Activated CD4-positive, alpha-beta memory T cell treated with anti-CD3 and anti-CD28 coated beads for 36 hours (primary cell): ENCODE results near the gene SVOP. TPM values are rescaled to one million over a fixed set of nuclear protein-coding genes. Genes with fewer than 3 reads are reported as not detected.
"Not testable (repeated sequence)": the region's sequence is repeated elsewhere in the genome, so short reads cannot be mapped to it uniquely, and the experiment has no call there.

Experiments
- CTCF ChIA-PET: fragments of 350-600 bp; sonication (Branson Sonifier 250); formaldehyde crosslinking; loops from one replicate; lab custom pipeline; 2021; ENCODE audit warnings: antibody characterized with exemption, inconsistent platforms; lab: Charles Lee
- POLR2A ChIA-PET: fragments of 350-600 bp; sonication (Branson Sonifier 250); formaldehyde crosslinking; loops from one replicate; lab custom pipeline; 2021; ENCODE audit warnings: antibody characterized with exemption; lab: Charles Lee
- DNase-seq: peaks from one replicate; pipeline ENCODE4 v3.0.0-alpha.2; 2020
- H3K27ac Mint-ChIP-seq: one replicate; pipeline ENCODE4 v1.8.0; 2021; ENCODE audit warnings: mixed read lengths
- H3K27me3 Mint-ChIP-seq: one replicate; pipeline ENCODE4 v1.8.0; 2021; ENCODE audit warnings: mixed read lengths
- H3K36me3 Mint-ChIP-seq: one replicate; pipeline ENCODE4 v1.8.0; 2021; ENCODE audit warnings: mixed read lengths
- H3K4me1 Mint-ChIP-seq: one replicate; pipeline ENCODE4 v1.8.0; 2021; ENCODE audit warnings: low read depth, mixed read lengths
- H3K4me3 Mint-ChIP-seq: one replicate; pipeline ENCODE4 v1.8.0; 2021; ENCODE audit warnings: mild to moderate bottlenecking, mixed read lengths
- H3K9me3 Mint-ChIP-seq: one replicate; pipeline ENCODE4 v1.8.0; 2021; ENCODE audit warnings: mixed read lengths
- intact Hi-C: fragments of 100-400 bp; cut with micrococcal nuclease; formaldehyde crosslinking; loops from one replicate; pipeline ENCODE4 v1.15.1; 2023
- total RNA-seq, 2 experiments: library from RNA; stranded (reverse); gene quantifications; one replicate each; pipeline ENCODE4 v1.2.3, GENCODE V29; 2021

SVOP gene
- total RNA-seq, 2 experiments from 2014 or later, result not detected

DNA sequence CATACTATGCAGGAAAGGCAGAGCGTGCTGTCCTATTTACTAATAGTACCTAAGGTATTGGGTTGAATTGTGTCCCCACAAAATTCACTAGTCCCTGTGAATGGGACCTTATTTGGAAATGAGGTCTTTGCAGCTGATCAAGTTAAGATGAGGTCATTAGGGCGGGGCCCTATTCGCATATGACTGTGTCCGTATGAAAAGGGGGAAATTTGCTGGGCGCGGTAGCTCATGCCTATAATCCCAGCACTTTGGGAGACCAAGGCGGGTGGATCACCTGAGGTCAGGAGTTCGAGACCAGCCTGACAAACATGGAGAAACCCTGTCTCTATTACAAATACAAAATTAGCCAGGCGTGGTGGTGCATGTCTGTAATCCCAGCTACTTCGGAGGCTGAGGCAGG lies 154.8 kb downstream of the SVOP start:
- H3K27ac Mint-ChIP-seq, H3K4me3 Mint-ChIP-seq, POLR2A ChIA-PET: not testable (repeated sequence)

DNA sequence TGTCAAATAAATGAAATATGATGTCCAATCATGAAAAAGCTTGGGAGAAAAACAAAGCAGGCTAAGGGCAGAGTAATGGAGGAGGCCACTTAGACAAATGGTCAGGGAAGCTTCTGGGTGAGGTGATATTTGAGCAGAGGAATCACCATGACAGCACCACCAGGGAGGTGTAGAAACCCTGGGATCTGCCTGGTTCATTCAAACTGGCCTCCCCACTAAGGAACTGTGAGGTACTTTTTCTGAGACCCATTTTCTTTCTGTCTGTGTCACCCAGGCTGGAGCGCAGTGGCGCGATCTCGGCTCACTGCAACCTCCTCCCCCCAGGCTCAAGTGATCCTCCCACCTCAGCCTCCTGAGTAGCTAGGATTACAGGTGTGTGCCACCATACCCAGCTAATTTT lies 155.7 kb downstream of the SVOP start:
- Mint-ChIP-seq H3K36me3 (no peaks in the 10 kb centered on the region), H3K27ac (no peak overlapping the region), H3K4me3 (no peak overlapping the region), H3K4me1 (no peaks in the 10 kb centered on the region), H3K27me3 (no peaks in the 10 kb centered on the region), H3K9me3 (no peaks in the 10 kb centered on the region)
- ChIA-PET POLR2A (no interaction called here), CTCF (no interaction called here)
- DNase-seq, result no peak
- intact Hi-C loops, result no loop called here

More for the DNA sequence above, 154.8 kb downstream of the SVOP start:
- H3K9me3 Mint-ChIP-seq, CTCF ChIA-PET, H3K27me3 Mint-ChIP-seq, H3K36me3 Mint-ChIP-seq, DNase-seq, intact Hi-C loops, H3K4me1 Mint-ChIP-seq: not testable (repeated sequence)

DNA sequence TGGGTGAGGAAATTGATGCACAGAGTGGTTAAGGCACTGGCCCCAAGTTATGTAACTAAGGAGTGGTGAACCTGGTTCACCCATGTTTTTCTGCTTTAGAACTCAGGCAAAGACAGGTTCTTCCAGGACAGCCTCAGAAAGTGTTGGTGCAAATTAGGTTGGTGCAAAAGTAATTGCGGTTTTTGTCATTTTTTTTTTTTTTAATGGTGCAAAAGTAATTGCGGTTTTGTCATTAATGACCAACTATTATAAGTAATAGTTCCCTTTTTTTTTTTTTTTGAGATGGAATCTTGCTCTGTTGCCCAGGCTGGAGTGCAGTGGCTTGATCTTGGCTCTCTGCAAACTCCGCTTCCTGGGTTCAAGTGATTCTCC lies 158.3 kb downstream of the SVOP start:
- Mint-ChIP-seq H3K36me3 (no peaks in the 10 kb centered on the region), H3K27ac (no peak overlapping the region), H3K9me3 (no peaks in the 10 kb centered on the region), H3K4me3 (no peak overlapping the region), H3K27me3 (peaks cover 2% of the 10 kb centered on the region), H3K4me1 (peaks cover 14% of the 10 kb centered on the region)
- CTCF ChIA-PET, result interaction anchor here (1.2 kb wide), 2 partner anchors 22 to 88 kb away, joined by 3 to 5 read pairs; no protein-coding TSS in a partner anchor
- intact Hi-C loops, result no loop called here
- POLR2A ChIA-PET, result interaction anchor here (1.3 kb wide), 1 partner anchor 24 kb away, joined by 3 read pairs; no protein-coding TSS in a partner anchor
- DNase-seq, result no peak

DNA sequence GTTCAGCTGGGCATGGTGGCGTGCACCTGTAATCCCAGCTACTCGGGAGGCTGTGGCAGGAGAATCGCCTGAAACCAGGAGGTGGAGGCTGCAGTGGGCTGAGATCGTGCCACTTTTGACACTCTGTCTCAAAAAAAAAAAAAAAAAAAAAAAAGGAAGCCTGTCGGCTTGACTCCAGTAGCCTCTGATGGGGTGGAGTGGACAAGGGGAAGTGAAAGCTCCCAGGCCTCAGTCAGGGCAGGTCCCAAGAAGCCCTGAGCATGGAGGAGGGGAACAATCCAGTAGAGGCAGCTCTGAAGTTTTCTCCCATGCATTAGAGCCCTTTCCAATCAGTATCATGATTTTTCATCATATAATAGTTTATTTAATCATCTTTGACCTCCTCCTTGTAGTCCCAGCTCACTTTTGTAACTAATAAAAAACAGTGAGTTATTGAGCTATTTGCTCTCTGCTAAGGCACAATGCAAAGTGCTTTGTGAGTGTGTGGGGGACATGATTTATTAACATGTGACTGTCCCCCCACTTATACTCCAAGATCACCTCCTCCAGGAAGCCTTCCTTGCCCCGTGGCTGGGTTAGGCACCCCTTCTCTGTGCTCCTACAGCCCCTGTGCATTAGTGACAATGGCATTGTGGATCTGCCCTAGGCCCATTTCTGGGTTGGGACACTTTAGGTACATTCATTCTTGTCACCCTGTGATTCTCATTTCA lies 158.8 kb downstream of the SVOP start:
- intact Hi-C loops, result no loop called here
- ChIA-PET POLR2A (interaction anchor here (1.3 kb wide), 1 partner anchor 23 kb away, joined by 3 read pairs; no protein-coding TSS in a partner anchor), CTCF (interaction anchor here (1.2 kb wide), 3 partner anchors 22 to 197 kb away, joined by 3 to 5 read pairs (median 4); no protein-coding TSS in a partner anchor)
- no peak overlapping the region for H3K4me3 Mint-ChIP-seq
- DNase-seq, result no peak
- no peaks in the 10 kb centered on the region for H3K9me3 Mint-ChIP-seq
- H3K4me1 Mint-ChIP-seq, result peaks cover 14% of the 10 kb centered on the region
- H3K36me3 Mint-ChIP-seq, result peaks cover under 1% of the 10 kb centered on the region
- H3K27me3 Mint-ChIP-seq, result peaks cover 2% of the 10 kb centered on the region
- H3K27ac Mint-ChIP-seq, result no peak overlapping the region

DNA sequence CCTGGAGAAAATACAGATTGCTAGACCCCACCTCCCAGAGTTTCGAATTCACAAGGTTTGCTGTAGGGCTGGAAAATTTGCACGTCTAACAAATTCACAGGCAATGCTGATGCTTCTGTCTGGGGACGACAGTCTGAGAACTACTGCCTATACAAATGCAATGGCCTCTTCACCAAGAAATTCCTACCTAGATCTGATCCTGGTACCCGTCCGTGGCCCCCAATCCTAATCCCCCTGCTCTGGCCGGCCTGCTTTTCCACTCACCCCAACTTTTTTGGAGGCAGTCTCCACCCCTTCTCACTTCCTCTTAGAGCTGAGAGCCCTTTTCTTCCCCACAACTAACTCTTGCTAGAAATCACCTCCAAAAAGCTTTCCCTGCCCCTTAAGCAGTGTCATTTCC lies 160.4 kb downstream of the SVOP start:
- H3K4me3 Mint-ChIP-seq, result no peak overlapping the region
- peaks cover 5% of the 10 kb centered on the region for H3K36me3 Mint-ChIP-seq
- ChIA-PET CTCF (no interaction called here), POLR2A (no interaction called here)
- H3K27ac Mint-ChIP-seq, result no peak overlapping the region
- peaks cover 2% of the 10 kb centered on the region for H3K27me3 Mint-ChIP-seq
- H3K9me3 Mint-ChIP-seq, result peaks cover under 1% of the 10 kb centered on the region
- intact Hi-C loops, result no loop called here
- DNase-seq, result no peak
- H3K4me1 Mint-ChIP-seq, result peaks cover 30% of the 10 kb centered on the region

DNA sequence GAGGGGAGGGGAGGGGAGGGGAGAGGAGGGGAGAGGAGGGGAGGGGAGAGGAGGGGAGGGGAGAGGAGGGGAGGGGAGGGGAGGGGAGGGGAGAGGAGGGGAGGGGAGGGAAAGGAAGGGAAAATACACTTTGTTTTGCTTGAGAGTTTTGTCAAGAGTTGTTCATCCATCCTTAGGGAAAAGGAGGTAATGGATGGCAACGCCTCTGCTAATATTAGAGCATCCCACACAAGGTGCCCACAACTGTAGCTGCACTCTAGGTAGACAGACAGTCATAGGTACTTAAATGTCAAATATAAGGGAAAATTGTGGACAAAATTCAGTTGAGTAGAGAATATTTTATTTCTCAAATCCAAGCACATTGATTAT lies 161.0 kb downstream of the SVOP start:
- H3K36me3 Mint-ChIP-seq, result peaks cover 9% of the 10 kb centered on the region
- intact Hi-C loops, result loop anchor here (5.0 to 10.0 kb wide), 2 partner anchors 128 to 715 kb away; partner anchors contain the start of genes CORO1C, MMAB and MVK
- H3K27ac Mint-ChIP-seq, result no peak overlapping the region
- H3K4me3 Mint-ChIP-seq, result no peak overlapping the region
- CTCF ChIA-PET, result no interaction called here
- no peak for DNase-seq
- POLR2A ChIA-PET, result no interaction called here
- peaks cover 6% of the 10 kb centered on the region for H3K9me3 Mint-ChIP-seq
- H3K4me1 Mint-ChIP-seq, result peaks cover 34% of the 10 kb centered on the region
- H3K27me3 Mint-ChIP-seq, result peaks cover 2% of the 10 kb centered on the region

DNA sequence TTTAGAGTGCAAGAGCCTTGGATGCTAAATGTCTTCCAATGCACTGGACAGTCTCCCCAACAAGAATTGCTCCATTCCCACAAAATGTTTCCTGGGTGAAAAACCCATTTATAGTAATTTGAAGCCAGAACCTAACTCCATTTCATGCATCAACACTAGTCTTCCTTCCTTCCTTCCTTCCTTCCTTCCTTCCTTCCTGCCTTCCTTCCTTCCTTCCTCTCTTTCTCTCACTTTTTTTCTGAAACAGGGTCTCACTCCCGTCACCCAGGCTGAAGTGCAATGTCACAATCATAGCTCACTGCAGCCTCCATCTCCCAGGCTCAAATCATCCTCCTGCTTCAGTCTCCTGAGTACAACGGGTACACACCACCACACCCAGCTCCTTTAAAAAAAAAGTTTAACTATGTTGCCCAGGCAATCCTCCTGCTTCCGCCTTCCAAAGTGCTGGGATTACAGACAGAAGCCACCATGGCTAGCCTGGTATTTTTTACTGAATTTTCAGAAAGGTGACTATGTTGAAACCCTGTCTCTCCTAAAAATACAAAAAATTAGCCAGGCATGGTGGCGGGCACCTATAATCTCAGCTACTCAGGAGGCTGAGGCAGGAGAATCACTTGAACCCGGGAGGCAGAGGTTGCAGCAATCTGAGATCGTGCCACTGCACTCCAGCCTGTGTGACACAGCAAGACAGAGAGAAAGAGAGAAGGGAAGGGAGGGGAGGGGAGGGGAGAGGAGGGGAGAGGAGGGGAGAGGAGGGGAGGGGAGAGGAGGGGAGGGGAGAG lies 161.5 kb downstream of the SVOP start:
- DNase-seq, H3K27ac Mint-ChIP-seq, H3K27me3 Mint-ChIP-seq, POLR2A ChIA-PET, H3K9me3 Mint-ChIP-seq: not testable (repeated sequence)
- Mint-ChIP-seq H3K4me1 (peaks cover 40% of the 10 kb centered on the region), H3K36me3 (peaks cover 11% of the 10 kb centered on the region), H3K4me3 (peak overlapping the region; percentile 84)
- intact Hi-C loops, result loop anchor here (5.0 to 10.0 kb wide), 2 partner anchors 127 to 715 kb away; partner anchors contain the start of genes CORO1C, MMAB and MVK
- CTCF ChIA-PET, result interaction anchor here (0.8 kb wide), 1 partner anchor 10 kb away, joined by 3 read pairs; no protein-coding TSS in a partner anchor

DNA sequence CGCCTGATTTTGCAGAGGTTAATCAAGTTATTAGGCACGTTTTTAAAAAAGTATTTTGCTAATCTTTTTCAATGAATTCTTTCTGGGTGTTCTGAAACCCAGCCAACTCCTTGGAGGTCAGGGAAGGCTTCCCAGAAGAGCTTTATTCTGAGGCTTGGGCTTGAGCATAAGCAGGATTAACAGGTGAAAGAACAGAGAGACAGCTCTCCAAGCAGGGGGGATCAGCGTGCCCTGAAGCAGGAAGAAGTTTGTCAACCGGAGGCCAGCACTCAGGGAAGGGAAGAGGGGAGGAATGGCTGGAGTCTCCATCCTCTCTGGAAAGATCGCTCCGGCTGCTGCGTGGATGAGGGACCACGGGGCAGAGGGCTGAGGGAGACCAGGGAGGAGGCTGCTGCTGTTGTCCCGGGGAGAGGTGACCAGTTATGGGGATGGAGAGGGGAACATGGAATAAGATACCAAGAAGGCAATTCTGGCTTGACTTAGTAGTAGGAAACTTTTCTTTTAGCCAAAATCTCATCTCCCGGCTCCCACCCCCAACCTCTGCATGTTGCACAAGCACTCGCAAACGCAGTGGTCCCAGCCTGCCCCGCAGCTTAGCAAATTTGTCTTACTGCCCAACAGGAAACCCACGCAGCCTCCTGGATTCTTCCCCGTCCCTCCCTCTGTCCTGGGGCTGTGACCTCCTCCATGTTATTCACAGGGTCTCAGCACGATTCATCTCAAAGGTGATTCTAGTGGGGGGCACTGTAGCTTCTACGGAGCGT lies 162.4 kb downstream of the SVOP start:
- H3K9me3 Mint-ChIP-seq, result peaks cover 8% of the 10 kb centered on the region
- H3K4me1 Mint-ChIP-seq, result peaks cover 47% of the 10 kb centered on the region
- H3K36me3 Mint-ChIP-seq, result peaks cover 12% of the 10 kb centered on the region
- H3K27me3 Mint-ChIP-seq, result peaks cover 2% of the 10 kb centered on the region
- peak overlapping the region; percentile 81 for H3K27ac Mint-ChIP-seq
- intact Hi-C loops, result loop anchor here (5.0 to 10.0 kb wide), 2 partner anchors 126 to 716 kb away; partner anchors contain the start of genes CORO1C, MMAB and MVK
- CTCF ChIA-PET, result interaction anchor here (0.8 to 1.8 kb wide), 4 partner anchors 9 to 54 kb away, joined by 3 to 12 read pairs (median 5); no protein-coding TSS in a partner anchor
- no peak for DNase-seq
- POLR2A ChIA-PET, result interaction anchor here (1.2 to 2.2 kb wide), 6 partner anchors 20 to 296 kb away, joined by 3 to 25 read pairs (median 4); partner anchors contain the start of gene ISCU
- H3K4me3 Mint-ChIP-seq, result peak overlapping the region; percentile 84

Other genes starting within 250 kb of the SVOP start
- 10 to 100 TPM; 27.4 to 30.2 TPM for gene SSH1, start 163.5 kb downstream of the SVOP start, total RNA-seq
- not detected for gene DAO, start 141.0 kb downstream of the SVOP start, total RNA-seq
- 10 to 100 TPM; 11.4 to 11.8 TPM for gene USP30, start 31.5 kb upstream of the SVOP start, total RNA-seq
- 10 to 100 TPM; 23.9 to 28.6 TPM for gene ALKBH2, start 72.4 kb upstream of the SVOP start, total RNA-seq
- 10 to 100 TPM; 57.9 to 61.9 TPM for gene UNG, start 76.5 kb upstream of the SVOP start, total RNA-seq
- gene ACACB, start 95.5 kb upstream of the SVOP start, total RNA-seq, result 10 to 100 TPM; 11.1 to 12.7 TPM